ENCODE data around the gene PDE4B.

Gene PDE4B

DNA sequence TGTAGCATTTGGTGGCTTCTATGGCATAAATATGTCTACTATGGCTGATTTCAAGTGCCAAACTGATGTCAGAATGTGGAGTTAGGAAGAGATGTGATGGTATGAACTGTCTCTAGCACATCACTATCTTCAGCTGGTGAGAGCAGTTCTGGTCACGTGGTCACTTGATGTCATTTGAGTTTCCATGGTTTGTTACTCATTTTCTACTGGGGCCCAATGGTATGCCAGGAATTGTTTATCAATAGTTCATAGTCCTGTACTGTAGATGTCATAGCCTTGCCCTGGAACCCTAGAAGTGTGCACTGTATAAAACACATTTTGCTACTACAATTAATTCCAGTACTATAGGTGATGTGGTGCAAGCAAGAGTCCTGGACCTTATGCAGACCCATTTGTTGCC is 153.7 kb downstream of the PDE4B start:
- no peak overlapping the region for H3K4me3 ChIP-seq (ENCODE audit: low read length)
- TF ChIP-seq, protein P1, sequence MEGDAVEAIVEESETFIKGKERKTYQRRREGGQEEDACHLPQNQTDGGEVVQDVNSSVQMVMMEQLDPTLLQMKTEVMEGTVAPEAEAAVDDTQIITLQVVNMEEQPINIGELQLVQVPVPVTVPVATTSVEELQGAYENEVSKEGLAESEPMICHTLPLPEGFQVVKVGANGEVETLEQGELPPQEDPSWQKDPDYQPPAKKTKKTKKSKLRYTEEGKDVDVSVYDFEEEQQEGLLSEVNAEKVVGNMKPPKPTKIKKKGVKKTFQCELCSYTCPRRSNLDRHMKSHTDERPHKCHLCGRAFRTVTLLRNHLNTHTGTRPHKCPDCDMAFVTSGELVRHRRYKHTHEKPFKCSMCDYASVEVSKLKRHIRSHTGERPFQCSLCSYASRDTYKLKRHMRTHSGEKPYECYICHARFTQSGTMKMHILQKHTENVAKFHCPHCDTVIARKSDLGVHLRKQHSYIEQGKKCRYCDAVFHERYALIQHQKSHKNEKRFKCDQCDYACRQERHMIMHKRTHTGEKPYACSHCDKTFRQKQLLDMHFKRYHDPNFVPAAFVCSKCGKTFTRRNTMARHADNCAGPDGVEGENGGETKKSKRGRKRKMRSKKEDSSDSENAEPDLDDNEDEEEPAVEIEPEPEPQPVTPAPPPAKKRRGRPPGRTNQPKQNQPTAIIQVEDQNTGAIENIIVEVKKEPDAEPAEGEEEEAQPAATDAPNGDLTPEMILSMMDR (conservative IDR thresholded peaks at IDR 0.05; ENCODE audit: low read length) = no peak
- no peak for DNase-seq (ENCODE audit: low read depth)

DNA sequence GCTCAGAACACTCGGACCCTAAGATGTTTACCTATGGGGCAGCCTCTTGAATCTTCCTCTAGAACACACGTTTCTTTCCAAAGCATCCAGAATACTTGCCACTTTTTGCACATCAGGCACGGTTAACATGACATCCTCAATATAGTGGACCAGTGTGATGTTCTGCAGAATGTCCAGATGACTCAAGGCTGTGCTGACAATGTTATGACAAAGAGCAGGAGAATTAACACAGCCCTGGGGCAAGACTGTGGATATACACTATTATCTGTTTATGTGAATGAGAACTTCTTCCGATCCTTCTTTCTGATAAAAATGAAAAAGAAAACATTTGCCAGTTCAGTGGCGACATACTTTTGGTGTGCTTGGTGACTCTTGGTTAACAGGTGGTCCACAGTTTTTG is 154.3 kb downstream of the PDE4B start:
- TF ChIP-seq, protein P1 (conservative IDR thresholded peaks at IDR 0.05; ENCODE audit: low read length) = no peak
- no peak for DNase-seq (ENCODE audit: low read depth)
- no peak overlapping the region for H3K4me3 ChIP-seq (ENCODE audit: low read length)

DNA sequence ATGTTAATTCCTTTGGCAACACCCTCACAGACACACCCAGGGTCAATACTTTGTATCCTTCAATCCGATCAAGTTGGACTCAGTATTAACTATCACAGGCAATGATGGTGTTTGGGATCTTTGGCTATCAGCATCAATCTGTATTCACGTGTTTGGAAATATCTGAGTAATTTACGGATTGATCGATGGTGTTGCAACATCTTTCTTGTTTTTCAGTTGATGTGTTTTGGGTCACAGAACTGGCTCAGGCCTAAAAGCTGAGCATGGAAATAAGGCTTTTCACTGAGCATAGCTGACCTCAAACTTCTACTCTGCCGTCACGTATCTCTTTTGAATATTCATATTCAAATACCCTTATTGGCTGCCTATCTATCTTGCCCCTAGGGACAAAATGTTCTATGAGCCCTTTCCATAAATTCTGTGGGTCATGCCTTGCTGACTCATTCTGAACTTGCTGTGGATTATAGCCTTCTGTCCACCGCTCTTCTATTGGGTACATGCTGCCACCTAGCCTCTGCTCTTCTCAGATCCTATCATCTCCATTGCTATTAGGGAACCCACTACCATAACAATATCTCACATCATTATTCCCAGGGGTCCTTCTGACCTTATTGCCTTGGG is 156.0 kb downstream of the PDE4B start:
- DNase-seq (ENCODE audit: low read depth) = peak; percentile 66
- TF ChIP-seq, protein P1 (conservative IDR thresholded peaks at IDR 0.05; ENCODE audit: low read length) = peak; percentile 43
- H3K4me3 ChIP-seq (ENCODE audit: low read length) = no peak overlapping the region

DNA sequence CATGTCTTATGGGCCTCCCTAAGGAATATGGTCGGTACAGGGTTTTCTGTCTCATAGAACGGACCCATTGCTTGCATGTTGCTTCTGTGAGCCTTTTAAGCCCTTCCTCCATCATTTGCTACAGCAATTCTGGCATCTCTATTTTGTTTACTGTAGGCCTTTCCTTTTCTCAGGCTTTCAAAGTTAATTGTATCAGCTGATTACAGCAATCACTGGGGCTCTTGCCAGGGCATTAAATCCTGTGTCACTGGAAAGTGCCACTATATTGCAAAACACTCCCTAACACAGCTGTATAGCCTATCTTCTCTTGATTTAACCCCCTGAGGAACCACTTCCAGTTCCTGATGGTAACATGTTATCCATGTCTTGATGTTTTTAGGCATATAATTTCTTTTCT is 156.5 kb downstream of the PDE4B start:
- no peak overlapping the region for H3K4me3 ChIP-seq (ENCODE audit: low read length)
- TF ChIP-seq, protein P1 (conservative IDR thresholded peaks at IDR 0.05; ENCODE audit: low read length) = no peak
- DNase-seq (ENCODE audit: low read depth) = peak; percentile 48

DNA sequence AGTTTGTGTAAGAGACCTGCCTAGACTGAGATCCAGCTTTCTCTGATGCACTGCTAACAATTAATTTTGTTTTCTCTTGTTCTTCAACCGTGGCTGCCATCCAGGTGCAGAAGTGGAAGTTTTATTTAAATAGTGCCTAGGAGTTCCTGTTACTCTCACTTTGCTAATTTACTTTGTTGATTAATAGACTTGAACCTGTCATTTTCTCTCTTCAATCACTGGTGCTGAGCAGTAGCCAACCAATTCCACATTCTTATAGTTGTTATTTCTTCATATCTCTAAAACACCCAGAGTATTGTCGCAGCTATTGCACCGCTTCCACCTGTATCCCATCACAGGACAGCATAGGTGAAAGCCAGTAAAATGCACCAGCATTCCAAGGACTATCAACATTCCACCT is 157.2 kb downstream of the PDE4B start:
- TF ChIP-seq, protein P1 (conservative IDR thresholded peaks at IDR 0.05; ENCODE audit: low read length) = no peak
- H3K4me3 ChIP-seq (ENCODE audit: low read length) = no peak overlapping the region
- DNase-seq (ENCODE audit: low read depth) = no peak

DNA sequence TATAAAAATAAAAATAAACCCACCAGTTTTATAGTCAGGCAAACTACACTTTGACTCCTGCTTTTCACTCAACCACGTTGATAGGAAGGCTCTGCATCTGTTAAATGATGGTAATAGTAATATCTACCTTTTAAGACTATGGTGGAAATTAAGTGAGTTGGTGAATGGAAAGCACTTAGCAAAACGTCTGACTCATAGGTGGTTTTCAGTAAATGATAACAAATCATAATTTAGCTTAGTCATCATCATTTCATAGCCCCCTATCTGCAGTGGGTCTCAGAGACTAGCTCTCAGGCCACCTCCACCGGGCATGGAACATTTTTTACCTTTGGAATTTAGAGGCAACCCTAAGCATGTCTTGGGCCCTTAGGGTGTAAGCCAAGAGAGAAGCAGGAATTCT is 160.0 kb downstream of the PDE4B start:
- no peak for DNase-seq (ENCODE audit: low read depth)
- H3K4me3 ChIP-seq (ENCODE audit: low read length) = no peak overlapping the region

DNA sequence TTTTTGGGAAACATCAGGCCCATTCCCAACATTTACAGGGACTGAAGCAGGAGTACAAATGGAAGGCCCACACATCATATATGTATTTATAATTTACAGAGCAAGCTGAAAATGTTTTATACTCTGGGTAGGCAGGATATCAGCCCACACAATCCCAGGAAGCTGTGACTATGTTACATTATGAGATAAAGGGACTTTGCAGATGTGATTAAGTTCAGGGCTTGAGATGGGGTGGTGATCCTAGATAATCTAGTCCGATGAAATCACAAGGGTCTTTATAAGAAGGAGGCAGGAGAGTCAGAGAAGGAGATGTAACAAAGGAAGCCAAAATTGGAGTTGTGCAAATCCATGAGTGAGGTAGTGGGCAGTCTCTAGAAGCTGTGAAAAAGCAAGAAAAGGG is 160.5 kb downstream of the PDE4B start:
- H3K4me3 ChIP-seq (ENCODE audit: low read length) = no peak overlapping the region
- no peak for DNase-seq (ENCODE audit: low read depth)
- TF ChIP-seq, protein P1 (conservative IDR thresholded peaks at IDR 0.05; ENCODE audit: low read length) = no peak

More for the DNA sequence above, 160.0 kb downstream of the PDE4B start:
- TF ChIP-seq, protein P1 (conservative IDR thresholded peaks at IDR 0.05; ENCODE audit: low read length) = no peak
